OCI-LY3 (cell line): Measurements from ENCODE around the gene PHYKPL.

Source experiments
- EZH2phosphoT487 ChIP-seq: fragments of 200-600 bp; shearing (Covaris generic); IDR thresholded peaks from 2 replicates; pipeline ENCODE4 v1.6.1; 2018; ENCODE audit warnings: antibody characterized with exemption, mixed run types, low read depth
- TF ChIP-seq, protein P1 (sequence below): fragments of 200-600, 300-600 bp; sonication (generic); IDR thresholded peaks from 2 replicates; pipeline ENCODE4 v1.5.1; 2014; ENCODE audit warnings: antibody characterized with exemption, low read length, low read depth

GRCh38 chr5:178180141-178180863 lies 52.3 kb downstream of the PHYKPL start:
- TF ChIP-seq, protein P1, sequence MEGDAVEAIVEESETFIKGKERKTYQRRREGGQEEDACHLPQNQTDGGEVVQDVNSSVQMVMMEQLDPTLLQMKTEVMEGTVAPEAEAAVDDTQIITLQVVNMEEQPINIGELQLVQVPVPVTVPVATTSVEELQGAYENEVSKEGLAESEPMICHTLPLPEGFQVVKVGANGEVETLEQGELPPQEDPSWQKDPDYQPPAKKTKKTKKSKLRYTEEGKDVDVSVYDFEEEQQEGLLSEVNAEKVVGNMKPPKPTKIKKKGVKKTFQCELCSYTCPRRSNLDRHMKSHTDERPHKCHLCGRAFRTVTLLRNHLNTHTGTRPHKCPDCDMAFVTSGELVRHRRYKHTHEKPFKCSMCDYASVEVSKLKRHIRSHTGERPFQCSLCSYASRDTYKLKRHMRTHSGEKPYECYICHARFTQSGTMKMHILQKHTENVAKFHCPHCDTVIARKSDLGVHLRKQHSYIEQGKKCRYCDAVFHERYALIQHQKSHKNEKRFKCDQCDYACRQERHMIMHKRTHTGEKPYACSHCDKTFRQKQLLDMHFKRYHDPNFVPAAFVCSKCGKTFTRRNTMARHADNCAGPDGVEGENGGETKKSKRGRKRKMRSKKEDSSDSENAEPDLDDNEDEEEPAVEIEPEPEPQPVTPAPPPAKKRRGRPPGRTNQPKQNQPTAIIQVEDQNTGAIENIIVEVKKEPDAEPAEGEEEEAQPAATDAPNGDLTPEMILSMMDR, result no peak
- no peak for TF ChIP-seq EZH2phosphoT487
